H1 (cell line): ENCODE measurements around the gene VCP. TPM values are rescaled to one million over a fixed set of nuclear protein-coding genes. Genes with fewer than 3 reads are reported as not detected.
A peak's percentile ranks its signal among the peaks of the same experiment; 100 is the strongest.

Source experiments
- CREB1 ChIP-seq: IDR thresholded peaks from 2 replicates; pipeline ENCODE4 v1.6.1; 2012; ENCODE audit warnings: inconsistent platforms
- CTCF ChIP-seq, 3 experiments: IDR thresholded peaks; 1 replicate in 2 of 3; 2 replicates in 1 of 3; pipeline versions ENCODE4 v1.5.1 to v1.6.1; 2011; ENCODE audit warnings: low read length in 3 of 3, mild to moderate bottlenecking in 3 of 3, inconsistent platforms in 2 of 3, low read depth in 1 of 3, moderate library complexity in 1 of 3; ENCODE audit not compliant: insufficient read depth in 1 of 3; ENCODE audit errors: control extremely low read depth in 1 of 3
- TAF1 ChIP-seq: IDR thresholded peaks from 2 replicates; pipeline ENCODE4 v1.6.1; 2011; ENCODE audit warnings: mild to moderate bottlenecking, low read depth, low read length
- polyA plus RNA-seq, 7 experiments: library from polyadenylated mRNA; depleted of rRNA in 3 of 7; stranded (reverse) in 5 of 7; unstranded in 2 of 7; fragments of >200 nt in 5 of 7; fragments of 200-250 nt in 2 of 7; gene quantifications; 1 replicate in 5 of 7; 2 replicates in 1 of 7; 4 replicates in 1 of 7; pipeline versions ENCODE4 v1.2.1 to v1.2.3, GENCODE V29; 2011 to 2013; ENCODE audit warnings: missing spikeins in 2 of 7, mixed read lengths in 2 of 7
- total RNA-seq: library from RNA; stranded (reverse); fragmentation: NEBNext Ultra II Directional; extraction: Animal tissue kit (Norgen Biotek cat#: 25700); gene quantifications from 2 replicates; pipeline ENCODE4 v1.2.1, GENCODE V29; 2021

Gene VCP
- total and polyA plus RNA-seq, 2 of the 8 experiments (the other 6 are each of a cell fraction or from before 2014, with no cell fraction given): 173 to 375 TPM

DNA sequence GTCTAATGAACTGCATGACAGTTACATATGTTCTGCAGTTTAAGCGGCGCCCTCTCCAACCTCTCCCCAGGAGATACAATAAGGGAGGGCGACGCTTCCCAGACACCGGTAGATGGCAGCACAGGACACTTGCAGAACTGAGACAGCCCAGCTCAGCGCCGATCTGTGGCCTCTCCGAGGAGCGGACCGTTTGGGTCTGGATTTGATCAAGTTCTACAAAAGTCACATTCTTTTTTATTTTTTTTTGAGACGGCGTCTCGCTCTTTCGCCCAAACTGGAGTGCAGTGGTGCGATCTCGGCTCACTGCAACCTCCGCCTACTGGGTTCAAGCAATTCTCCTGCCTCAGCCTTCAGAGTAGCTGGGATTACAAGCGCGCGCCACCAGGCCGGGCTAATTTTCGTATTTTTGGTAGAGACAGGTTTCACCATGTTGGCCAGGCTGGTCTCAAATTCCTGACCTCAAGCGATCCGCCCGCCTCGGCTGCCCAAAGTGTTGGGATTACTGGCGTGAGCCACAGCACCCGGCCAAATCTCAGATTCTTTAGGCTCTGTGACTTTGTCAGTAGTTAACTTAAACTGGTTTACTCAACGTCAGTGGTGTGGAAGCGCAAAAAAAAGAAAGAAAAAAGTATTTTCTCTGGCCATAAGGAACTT is 44.6 kb upstream of the VCP start (continued):
- TF ChIP-seq TAF1 (peak; percentile 42), CTCF (IDR thresholded peaks at IDR 0.05; ENCODE audit: control extremely low read depth in 1 of 3, insufficient read depth in 1 of 3, low read depth in 1 of 3, low read length in 3 of 3) (peak; percentile 90 to 98 (median 90)), CREB1 (0 out of 2 replicates have a peak, but pooled peaks have one; percentile 28)
